ENCODE results near the gene SNAPC5.
A peak's percentile ranks its signal among the peaks of the same experiment; 100 is the strongest.
"Not testable (repeated sequence)": the region's sequence is repeated elsewhere in the genome, so short reads cannot be mapped to it uniquely, and the experiment has no call there.

Gene SNAPC5, protein sequence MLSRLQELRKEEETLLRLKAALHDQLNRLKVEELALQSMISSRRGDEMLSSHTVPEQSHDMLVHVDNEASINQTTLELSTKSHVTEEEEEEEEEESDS

DNA sequence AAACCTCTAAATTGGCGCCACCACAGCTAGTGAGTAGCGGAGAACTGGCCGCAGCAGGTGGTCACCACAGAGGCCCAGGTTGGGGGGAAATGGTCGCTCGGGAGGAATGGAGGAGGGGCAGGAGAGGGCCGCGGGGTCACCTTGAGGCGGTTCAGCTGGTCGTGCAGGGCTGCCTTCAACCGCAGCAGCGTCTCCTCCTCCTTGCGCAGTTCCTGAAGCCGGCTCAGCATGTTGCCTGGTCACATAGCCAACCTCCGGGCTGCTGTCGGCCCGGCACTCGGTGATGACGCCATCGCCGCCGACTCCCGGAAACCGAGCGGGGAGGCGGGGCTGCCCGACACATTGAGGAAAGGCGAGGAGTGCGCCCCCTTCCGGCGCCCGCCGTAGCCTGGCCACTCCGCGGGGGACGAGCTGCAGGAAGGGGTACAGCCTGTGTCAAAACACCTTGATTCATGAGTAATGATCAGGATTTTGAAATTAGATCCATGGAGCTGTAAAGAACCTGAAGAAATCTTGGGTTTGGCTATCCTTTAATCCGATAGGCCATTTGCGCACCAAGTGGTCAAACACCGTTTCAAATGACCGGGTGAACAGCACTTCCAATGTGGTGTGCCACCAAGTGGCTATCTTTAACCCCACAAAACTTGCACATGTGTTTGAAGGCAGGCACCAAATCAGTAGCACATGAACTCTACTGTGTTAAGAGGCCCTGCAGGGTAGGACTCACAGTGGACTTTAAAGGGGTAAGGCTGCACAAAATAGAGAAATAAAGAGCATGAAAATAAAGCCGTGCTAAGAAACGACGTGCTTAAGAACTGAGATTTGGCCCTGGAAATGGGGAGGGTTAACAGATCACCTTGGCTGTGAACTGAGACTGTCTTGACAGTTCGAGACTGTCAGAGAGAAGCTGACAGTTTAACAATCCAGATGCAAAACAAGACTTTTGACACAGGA is at the start of gene SNAPC5:
TSS of gene SNAPC5 (minus strand) at position 261 of the 954 bp plus-strand sequence. CDS start at position 230, 31 bp downstream.
- peak; percentile 92 for DNase-seq (ENCODE audit: low read depth, low spot score)

DNA sequence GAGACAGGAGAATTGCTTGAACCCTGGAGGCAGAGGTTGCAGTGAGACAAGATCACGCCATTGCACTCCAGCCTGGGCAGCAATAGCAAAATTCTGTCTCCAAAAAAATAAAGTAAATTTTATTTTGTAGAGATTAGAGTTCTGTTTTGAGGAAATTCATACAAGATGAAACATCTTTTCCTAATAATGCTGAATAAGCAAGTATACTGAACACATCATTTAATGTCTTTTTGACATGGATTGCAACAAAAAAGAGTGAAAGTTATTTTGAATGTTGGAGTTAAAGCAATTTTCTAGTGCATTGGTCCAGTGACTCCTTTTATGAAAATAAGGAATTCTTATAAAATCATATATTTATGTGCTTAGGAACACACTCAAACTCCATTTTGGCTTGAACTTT is 47.7 kb upstream of the SNAPC5 start:
- no peak for DNase-seq (ENCODE audit: low read depth, low spot score)

DNA sequence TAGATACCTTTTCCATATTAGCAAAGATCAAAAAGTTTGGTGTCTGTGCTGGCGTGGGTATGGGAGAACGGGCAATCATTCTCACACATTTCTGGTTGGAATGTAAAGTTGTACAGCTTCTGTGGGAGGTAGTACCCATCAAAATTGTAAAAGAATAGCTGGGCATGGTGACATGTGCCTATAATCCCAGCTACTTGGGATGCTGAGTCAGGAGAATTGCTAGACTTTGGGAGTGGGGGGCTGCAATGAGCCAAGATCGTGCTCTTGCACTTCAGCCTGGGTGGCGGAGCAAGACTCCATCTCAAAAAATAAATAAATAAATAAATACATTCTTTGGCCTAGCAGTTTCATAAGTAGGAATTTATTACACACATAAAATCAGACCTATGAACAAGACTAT is 45.3 kb upstream of the SNAPC5 start:
- DNase-seq (ENCODE audit: low read depth, low spot score), result no peak

DNA sequence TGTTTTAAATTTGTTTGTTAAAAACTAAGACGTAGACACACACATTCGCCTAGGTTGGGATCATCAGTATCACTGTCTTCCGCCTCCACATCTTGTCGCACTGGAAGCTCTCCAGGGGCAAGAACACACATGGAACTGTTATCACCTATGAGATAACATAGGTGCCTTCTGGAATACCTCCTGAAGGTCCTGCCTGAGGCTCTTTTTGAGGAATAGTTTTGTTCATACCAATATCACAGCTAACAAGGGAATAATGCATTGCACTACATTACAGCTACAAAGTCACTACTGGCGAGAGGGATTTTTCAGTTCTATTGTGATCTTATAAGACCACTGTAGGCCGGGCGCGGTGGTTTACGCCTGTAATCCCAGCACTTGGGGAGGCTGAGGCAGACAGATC is 37.5 kb upstream of the SNAPC5 start:
- DNase-seq (ENCODE audit: low read depth, low spot score), result no peak

DNA sequence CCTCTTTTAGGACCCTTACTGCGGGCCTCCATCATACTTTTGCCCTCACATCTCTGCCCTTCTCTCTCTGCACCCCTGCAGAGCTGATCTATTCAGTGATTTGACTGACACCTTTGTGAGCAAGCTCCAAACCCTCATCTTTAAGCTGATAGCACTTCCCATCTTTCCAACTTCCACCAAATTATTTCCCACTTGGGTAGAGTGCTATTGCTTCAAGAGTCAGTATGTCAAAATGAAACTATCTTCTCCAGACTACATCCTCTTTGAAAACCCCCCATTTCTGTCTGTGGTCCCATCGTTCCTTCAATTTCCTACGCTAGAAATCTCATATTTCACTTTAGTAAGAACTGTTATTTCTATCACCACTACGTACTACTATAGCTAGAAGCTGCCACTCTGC is 27.3 kb upstream of the SNAPC5 start:
- no peak for DNase-seq (ENCODE audit: low read depth, low spot score)

DNA sequence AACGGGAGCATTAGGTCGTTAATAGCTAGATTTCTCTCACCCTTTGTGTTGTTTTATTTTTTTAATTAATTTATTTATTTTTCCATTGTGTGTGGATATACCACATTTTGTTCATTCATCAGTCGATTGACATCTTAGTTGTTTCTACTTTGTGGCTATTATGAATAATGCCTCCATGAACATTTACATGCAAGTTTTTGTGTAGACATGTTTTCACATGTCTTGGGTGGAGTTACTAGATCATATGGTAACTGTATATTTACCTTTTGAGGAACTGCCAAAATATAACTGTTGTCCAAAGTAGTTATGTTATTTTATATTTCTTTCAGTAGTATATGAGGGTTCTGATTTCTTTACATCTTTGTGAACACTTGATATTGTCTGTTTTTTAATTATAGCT is 26.4 kb upstream of the SNAPC5 start:
- no peak for DNase-seq (ENCODE audit: low read depth, low spot score)

DNA sequence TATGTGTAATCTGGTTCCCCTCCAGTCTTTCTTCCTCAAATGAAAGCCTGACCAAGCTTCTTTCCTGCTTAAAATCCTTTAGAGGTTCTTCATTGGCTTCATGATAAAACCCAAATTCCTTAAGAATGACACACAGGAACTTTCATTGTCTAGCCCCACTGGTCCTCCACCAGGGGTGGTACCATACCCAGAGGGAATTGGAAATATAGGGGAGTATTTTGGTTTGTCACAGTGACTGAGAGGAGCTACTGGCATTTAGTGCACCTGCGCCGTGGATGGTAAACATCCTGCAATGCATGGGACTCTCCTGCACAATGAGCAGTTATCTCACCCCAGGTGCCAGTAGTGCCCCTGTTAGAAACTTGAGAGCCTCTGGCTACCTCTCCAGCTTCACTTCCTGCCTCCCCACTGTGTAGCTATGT is 18.4 kb upstream of the SNAPC5 start:
- DNase-seq (ENCODE audit: low read depth, low spot score), result no peak

DNA sequence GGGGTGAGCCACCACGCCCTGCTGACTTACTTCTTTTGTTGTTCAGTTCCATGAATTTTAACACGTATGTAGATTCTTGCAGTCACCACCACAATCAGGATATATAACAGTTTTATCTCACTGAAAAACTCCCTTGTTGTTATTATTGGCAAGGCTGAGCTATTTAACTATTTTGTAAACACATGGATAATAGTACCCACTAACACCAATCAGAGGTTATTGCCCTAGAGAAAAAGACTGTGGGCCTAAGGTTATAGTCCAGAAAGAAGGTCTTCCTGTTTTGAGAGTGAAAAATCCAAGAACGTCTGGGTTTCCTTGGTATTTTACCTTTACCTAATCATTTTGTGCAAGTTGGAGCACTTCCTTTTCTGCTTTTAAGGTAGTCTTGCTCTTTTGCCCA is 17.0 kb upstream of the SNAPC5 start:
- DNase-seq (ENCODE audit: low read depth, low spot score), result no peak

DNA sequence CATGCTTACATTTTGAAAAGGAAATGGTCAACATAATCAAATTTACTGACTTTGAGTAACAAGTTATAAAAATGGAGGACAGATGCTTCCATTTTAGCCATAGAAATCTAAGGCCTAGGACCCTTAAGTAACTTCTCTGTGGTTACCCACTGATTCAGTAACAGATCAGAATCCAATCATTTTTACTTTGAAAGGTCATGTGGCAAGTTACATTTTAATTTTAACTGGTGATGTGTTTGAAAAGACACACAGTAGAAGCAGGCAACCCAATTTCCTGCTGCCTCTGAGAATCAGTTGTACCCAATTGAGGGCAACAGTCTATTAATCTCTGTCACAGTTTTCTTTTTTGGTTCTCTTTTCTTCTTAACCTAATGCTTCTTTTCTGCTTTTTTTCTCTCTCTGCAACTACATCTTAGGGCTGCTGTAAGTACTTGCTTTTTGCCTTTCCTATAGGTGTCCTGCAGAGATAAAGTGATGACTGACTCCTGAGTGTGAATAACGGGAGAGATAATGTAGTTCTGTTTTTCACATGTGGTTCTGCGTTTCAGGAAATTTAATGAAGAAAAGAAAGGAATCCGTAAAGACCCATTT is 10.8 kb upstream of the SNAPC5 start:
- DNase-seq (ENCODE audit: low read depth, low spot score), result no peak

DNA sequence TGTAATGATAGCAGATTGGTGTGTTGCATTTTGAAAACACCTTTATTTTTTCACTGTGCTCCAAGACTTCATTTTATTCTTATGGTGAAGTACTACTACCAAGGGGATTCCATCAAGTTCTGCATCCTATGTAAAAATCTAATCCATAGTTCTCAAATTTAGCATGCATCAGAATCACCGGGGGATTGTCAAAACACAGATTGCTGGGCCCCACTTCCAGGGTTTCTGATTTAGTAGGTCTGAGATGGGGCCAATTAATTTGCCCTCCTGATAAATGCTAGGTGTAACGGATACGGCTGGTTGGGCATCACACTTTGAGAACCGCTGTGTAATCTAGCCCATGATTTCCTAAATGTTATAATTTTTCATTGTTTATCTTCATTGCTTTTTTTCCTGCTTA is 8.3 kb upstream of the SNAPC5 start:
- DNase-seq (ENCODE audit: low read depth, low spot score), result no peak

DNA sequence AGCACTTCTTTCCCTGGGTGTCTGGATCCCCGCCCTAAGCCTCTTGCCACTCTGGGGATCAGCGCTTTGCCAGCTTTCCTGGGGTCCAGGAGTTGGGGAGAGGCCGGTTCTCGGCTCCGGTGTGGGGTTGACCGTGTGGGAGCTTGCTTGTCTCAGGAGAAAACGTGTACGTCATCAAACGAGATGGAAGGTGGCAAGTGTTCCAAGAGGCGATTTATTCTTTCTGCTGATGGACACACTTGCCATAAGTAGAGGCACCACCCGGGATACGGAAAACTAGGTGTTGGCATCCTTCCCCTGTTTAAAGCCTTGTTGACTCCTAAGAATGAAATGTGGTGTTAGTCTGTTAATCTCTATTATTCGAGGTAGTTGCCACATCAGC is 7.9 kb upstream of the SNAPC5 start:
- peak; percentile 13 for DNase-seq (ENCODE audit: low read depth, low spot score)

DNA sequence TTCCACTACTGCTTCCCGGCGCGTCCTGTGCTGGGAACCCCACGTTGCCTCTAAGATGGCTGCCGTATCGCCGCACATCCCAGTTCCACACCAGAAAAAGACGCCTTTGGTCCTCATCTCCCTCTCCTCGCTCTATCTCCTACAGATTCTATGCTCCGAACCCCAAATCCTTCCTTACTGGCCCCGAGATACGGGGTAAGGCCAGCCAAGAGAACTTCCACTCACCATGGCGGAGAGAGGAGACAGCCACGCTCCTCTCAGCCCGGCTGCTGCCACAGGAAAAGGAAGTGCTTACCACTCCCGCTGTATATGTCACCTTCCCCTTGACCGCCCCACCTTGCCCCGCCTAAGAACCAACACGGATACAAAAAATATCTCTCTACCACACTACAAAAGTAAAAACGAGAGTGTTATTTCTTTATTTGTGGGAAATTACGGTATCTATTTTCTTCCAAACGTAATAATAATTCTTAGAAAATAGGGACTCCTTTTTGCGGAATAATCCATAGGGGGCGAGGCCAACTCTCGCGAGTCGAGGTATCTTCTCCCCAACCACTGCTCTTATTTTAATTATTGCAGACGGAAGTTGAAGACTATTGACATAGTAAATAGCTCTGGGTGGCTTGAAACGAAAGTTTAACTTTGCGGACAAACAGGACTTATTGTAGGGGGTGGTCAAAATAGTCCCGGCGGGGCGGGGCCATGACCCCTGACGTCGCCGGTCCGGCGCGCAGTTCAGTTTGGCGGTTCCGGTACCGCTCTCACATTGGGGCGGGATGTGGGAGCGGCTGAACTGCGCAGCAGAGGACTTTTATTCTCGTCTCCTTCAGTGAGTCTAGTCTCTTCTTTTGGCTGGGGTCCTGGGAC is 7.2 kb upstream of the SNAPC5 start, which contains the start of the genes RPL4 and ZWILCH:
TSS of gene RPL4 (minus strand) at position 293 of the 867 bp plus-strand sequence. CDS start at position 228, 65 bp downstream.
TSS of gene ZWILCH (plus strand) at position 764 of the 867 bp plus-strand sequence. CDS start at position 777, 13 bp downstream.
- DNase-seq (ENCODE audit: low read depth, low spot score), result peak; percentile 68

DNA sequence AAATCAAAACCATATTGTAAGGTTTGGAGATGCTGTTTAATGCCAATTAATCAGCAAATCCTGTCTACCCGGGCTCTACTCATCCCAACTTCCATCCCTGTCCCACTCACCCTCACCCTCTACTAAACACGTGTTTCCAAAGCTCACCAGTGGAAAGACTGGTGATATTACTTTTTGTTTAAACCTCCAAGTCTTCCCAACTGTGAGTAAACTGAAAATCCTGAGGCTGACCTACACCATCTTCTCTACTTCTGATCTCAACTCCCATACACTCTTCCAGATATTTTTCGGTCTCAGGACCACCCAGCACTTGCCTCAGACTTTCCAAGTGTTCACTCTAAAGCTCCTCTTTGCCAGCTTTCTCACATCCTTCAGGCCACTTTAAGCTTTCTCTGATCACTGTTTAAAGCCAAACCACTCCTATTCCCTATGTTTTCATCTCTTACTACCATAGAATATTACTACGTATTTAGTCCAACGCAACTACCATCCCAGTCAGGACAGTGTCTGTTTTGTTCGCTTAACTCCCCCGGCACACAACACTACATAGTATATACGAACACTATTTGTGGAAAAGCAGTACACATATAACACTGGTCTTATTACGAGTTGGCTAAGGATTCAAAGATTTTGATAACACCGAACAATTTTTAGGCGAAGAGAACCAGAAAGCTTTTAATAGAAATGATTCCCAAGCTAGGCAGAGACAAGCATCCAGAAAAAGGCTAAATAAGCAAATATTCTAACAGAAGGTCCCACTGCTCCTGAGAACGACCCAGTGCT is 6.4 kb upstream of the SNAPC5 start:
- no peak for DNase-seq (ENCODE audit: low read depth, low spot score)

DNA sequence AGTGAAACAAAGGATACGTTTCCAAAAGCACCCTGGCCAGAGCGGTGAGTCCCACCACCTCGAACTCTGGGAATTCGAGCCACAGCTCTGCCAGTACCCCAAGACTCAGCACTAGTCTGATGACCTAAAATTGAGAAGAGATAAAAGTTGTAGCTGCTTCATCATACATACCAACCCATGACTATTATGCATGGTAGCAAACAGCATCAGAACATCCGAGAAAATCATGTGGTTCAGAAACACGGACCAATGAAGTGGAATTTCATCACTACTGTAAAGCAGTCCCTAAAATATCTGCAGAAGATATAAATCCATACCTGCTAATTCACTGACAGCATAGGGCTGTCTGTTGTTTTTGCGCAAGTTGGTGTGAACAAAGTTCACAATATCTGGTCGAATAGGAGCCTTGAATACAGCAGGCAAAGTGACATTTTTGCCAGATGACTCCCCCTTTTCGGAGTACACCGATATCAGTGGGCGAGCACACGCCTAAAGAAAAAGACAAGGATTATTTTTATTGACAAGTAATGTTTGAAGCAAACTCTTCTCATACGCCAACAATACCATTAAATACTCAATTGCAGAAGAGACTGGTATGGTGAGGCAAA is 5.6 kb upstream of the SNAPC5 start:
- DNase-seq (ENCODE audit: low read depth, low spot score), result not testable (repeated sequence)

DNA sequence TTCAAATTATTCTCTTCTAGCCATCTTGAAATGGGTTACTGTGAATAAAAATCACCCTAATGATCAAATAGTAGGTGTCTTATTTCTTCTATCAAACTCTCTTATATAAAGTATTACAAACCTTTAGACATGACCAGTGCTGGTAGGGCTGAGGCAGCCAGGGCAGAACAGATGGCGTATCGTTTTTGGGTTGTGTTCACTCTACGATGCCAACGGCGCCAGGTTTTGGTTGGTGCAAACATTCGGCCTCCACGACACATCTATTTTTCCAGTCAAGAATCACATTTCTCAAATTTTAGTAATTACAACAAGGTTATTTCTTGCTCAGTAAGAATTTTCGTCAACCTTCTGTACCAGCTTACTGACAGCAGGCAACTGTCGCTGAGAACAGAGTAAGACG is 4.9 kb upstream of the SNAPC5 start:
- DNase-seq (ENCODE audit: low read depth, low spot score), result no peak

DNA sequence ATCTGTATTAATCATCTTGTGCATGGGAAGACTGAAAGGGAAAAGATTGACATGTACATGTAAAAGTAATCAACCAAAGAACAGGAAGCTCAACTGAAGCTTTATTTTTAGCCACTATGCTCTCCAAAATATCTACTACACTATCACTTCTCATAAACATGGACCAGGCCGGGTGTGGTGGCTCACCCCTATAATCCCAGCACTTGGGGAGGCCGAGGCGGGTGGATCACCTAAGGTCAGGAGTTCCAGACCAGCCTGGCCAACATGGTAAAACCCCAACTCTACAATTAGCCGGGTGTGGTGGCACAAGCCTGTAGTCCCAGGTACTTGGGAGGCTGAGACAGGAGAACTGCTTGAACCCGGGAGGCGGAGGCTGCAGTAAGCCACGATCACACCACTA is 2.8 kb upstream of the SNAPC5 start:
- DNase-seq (ENCODE audit: low read depth, low spot score), result not testable (repeated sequence)

DNA sequence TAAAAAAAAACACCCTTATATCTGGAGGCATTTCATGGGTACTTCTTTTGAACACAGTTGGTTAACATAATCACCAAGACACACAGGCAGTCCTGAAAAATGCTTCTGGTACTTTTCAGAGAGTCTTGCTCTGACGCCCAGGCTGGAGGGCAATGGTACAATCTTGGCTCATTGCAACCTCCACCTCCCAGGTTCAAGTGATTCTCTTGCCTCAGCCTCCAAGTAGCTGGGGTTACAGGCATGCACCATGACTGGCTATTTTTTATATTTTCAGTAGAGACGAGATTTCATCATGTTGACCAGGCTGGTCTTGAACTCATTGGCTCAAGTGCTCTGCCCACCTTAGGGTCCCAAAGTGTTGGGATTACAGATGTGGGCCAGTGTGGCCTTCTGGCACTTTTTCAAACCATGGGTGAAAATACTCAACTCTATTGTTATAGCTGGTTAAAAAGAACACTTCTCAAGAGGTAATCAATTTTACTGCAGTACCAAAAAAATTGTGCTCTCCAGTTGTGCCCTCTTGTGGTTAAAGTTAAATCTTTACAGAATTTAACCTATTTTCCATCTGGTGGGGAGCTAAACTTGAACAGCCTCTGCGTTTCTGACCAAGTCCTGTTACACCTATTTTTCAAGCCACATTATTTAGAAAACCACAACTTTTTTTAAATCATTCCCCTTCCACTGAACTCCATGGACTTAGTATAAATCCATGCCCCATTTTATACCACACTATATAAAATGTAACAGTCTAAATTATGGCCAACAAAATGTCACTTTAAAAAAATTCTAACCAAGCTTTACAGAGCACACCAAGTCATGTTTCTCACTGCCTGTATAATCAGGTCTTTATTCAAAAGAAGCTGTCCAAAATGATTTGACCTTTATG is 1.2 kb upstream of the SNAPC5 start:
- DNase-seq (ENCODE audit: low read depth, low spot score), result peak; percentile 15

DNA sequence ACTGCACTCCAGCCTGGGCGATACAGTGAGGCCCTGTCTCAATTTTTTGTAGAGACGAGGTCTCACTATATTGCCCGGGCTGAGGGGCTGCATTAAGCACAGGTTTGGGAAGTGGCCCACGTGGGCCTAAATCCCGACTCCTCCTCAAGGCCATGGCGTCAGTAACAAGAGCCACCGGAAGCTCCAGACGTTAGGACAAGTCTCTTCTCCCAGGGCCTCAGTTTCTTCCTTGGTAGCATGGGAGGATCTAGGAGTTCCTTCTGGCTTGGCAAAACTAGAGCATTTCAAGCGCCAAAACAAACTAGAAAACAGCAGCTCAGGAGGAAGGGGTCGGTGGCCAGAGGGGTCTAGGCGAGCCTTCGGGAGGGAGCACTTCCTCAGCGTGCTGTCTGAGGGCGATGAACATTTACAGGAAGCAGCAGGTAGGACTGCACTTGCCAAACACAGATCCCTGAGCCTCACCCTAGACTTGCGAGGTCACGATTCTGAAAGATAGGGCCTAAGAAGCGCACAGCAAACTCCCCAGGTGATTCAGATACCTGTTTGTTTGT is 536 bp downstream of the SNAPC5 start:
- no peak for DNase-seq (ENCODE audit: low read depth, low spot score)

DNA sequence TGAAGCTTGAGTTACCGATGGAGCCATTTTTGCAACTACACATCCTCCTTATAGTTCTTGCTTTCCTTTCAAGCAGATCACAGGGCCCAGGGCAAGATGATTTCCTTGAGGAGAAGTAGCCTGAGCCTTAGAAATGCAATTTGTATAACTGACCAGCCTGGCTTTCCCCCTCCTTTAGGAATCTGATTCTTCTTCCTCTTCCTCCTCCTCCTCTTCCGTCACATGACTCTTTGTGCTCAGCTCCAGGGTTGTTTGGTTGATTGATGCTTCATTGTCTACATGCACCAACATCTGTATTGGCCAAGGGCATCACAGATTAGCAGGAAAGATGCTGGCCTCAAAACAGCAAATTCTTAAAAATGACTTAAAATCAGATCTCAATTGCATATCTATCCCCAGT is 3.3 kb downstream of the SNAPC5 start:
- no peak for DNase-seq (ENCODE audit: low read depth, low spot score)

Measured in smooth muscle cell of the brain vasculature (primary cell).